Endodermal cell (in vitro differentiated cells): ENCODE data around the gene FHOD1. TPM values are rescaled to one million over a fixed set of nuclear protein-coding genes. Genes with fewer than 3 reads are reported as not detected.

Source experiments
- DNase-seq: peaks from one replicate; pipeline ENCODE4 v3.0.0-alpha.2; 2017
- H3K27ac ChIP-seq: 2 replicates; pipeline ENCODE4 v1.5.1; 2013; ENCODE audit warnings: mild to moderate bottlenecking, low read depth, low read length, moderate library complexity
- H3K27me3 ChIP-seq: 2 replicates; pipeline ENCODE4 v1.6.1; 2013; ENCODE audit warnings: mild to moderate bottlenecking, low read length, moderate library complexity; ENCODE audit not compliant: insufficient read depth, control insufficient read depth, poor library complexity, severe bottlenecking
- H3K36me3 ChIP-seq: 2 replicates; pipeline ENCODE4 v1.7.0; 2013; ENCODE audit warnings: mild to moderate bottlenecking, low read length, moderate library complexity; ENCODE audit not compliant: control insufficient read depth, insufficient read depth
- H3K4me1 ChIP-seq: one replicate; pipeline ENCODE4 v1.7.0; 2013; ENCODE audit warnings: low read length; ENCODE audit not compliant: control insufficient read depth, insufficient read depth
- H3K4me3 ChIP-seq: 2 replicates; pipeline ENCODE4 v1.5.1; 2013; ENCODE audit warnings: mild to moderate bottlenecking, low read length, moderate library complexity
- H3K9ac ChIP-seq: 2 replicates; pipeline ENCODE4 v1.6.1; 2013; ENCODE audit warnings: mild to moderate bottlenecking, low read length, moderate library complexity; ENCODE audit not compliant: poor library complexity, severe bottlenecking; ENCODE audit errors: extremely low read depth
- H3K9me3 ChIP-seq: 2 replicates; pipeline ENCODE4 v1.6.1; 2013; ENCODE audit warnings: mild to moderate bottlenecking, low read length, moderate library complexity; ENCODE audit not compliant: control insufficient read depth
- H3K27ac Mint-ChIP-seq: 2 replicates; pipeline ENCODE4 v1.8.0; 2020; ENCODE audit warnings: mixed read lengths
- H3K27me3 Mint-ChIP-seq: 2 replicates; pipeline ENCODE4 v1.8.0; 2021; ENCODE audit warnings: mild to moderate bottlenecking, mixed read lengths; ENCODE audit not compliant: insufficient read depth
- H3K36me3 Mint-ChIP-seq: 2 replicates; pipeline ENCODE4 v1.8.0; 2020; ENCODE audit warnings: low read depth, mixed read lengths
- H3K4me1 Mint-ChIP-seq: 2 replicates; pipeline ENCODE4 v1.8.0; 2020; ENCODE audit warnings: mixed read lengths
- H3K4me3 Mint-ChIP-seq: 2 replicates; pipeline ENCODE4 v1.8.0; 2020; ENCODE audit warnings: mild to moderate bottlenecking, moderate library complexity, mixed read lengths
- H3K9me3 Mint-ChIP-seq: 2 replicates; pipeline ENCODE4 v1.8.0; 2020; ENCODE audit warnings: mild to moderate bottlenecking, mixed read lengths
- CTCF ChIP-seq: fragments of 200-600 bp; sonication (generic); conservative IDR thresholded peaks from 2 replicates; pipeline ENCODE4 v1.5.0; 2021; ENCODE audit warnings: antibody characterized with exemption, mild to moderate bottlenecking
- WGBS, 2 experiments: methylation state at CpG; one replicate each; pipeline versions ENCODE4 v1.1.5 to v1.1.7; 2013; ENCODE audit warnings: missing lambda C conversion rate in 2 of 2, mixed read lengths in 1 of 2; ENCODE audit not compliant: insufficient coverage in 1 of 2, insufficient read length in 1 of 2; 5-methylcytosine and 5-hydroxymethylcytosine counted together
- total RNA-seq, 2 donors: library from RNA; stranded (reverse); fragmentation: NEBNext Ultra II Directional in 1 of 2; extraction: Animal tissue kit (Norgen Biotek cat#: 25700) in 1 of 2; gene quantifications; 2 replicates in 1 of 2; 3 replicates in 1 of 2; pipeline ENCODE4 v1.2.1, GENCODE V29; 2021

FHOD1 gene
- total RNA-seq, 2 donors from 2014 or later = 51.7 to 71.9 TPM

- 93 to 94% methylated on average over 6 to 11 of the region's 11 CpGs for WGBS, 2 experiments
- H3K36me3 ChIP-seq = peaks cover 11% of the 10 kb centered on the region
- Mint-ChIP-seq H3K36me3 (peaks cover 4% of the 10 kb centered on the region), H3K27me3 (peaks cover 20% of the 10 kb centered on the region), H3K27ac (no peak overlapping the region), H3K4me3 (no peak overlapping the region), H3K4me1 (peaks cover 8% of the 10 kb centered on the region), H3K9me3 (no peaks in the 10 kb centered on the region)
- H3K4me3 ChIP-seq = no peak overlapping the region
- DNase-seq = no peak
- H3K27me3 ChIP-seq = no peaks in the 10 kb centered on the region
- no peak overlapping the region for H3K27ac ChIP-seq
- no peak overlapping the region for H3K9ac ChIP-seq
- no peak for TF ChIP-seq CTCF
- H3K4me1 ChIP-seq = peaks cover 5% of the 10 kb centered on the region
- H3K9me3 ChIP-seq = no peaks in the 10 kb centered on the region
Measured at GRCh38 chr16:67208154-67208896, 39.0 kb downstream of the FHOD1 start.

GRCh38 chr16:67207249-67208091 is 39.8 kb downstream of the FHOD1 start:
- H3K4me3 Mint-ChIP-seq = no peak overlapping the region
- peaks cover 4% of the 10 kb centered on the region for H3K36me3 Mint-ChIP-seq
- 87 to 89% methylated on average over 15 to 21 of the region's 21 CpGs for WGBS, 2 experiments
- no peaks in the 10 kb centered on the region for H3K9me3 Mint-ChIP-seq
- no peak for DNase-seq
- H3K27me3 Mint-ChIP-seq = peaks cover 14% of the 10 kb centered on the region
- H3K27ac Mint-ChIP-seq = no peak overlapping the region
- no peak for TF ChIP-seq CTCF
- Histone ChIP-seq H3K27ac (no peak overlapping the region), H3K27me3 (no peaks in the 10 kb centered on the region), H3K4me1 (peaks cover 5% of the 10 kb centered on the region), H3K9ac (no peak overlapping the region), H3K36me3 (peaks cover 11% of the 10 kb centered on the region), H3K4me3 (no peak overlapping the region), H3K9me3 (no peaks in the 10 kb centered on the region)
- H3K4me1 Mint-ChIP-seq = peaks cover 8% of the 10 kb centered on the region

- no peak overlapping the region for H3K4me3 Mint-ChIP-seq
- Histone ChIP-seq H3K36me3 (peaks cover 11% of the 10 kb centered on the region), H3K4me1 (peaks cover 5% of the 10 kb centered on the region), H3K9me3 (no peaks in the 10 kb centered on the region), H3K4me3 (no peak overlapping the region), H3K27me3 (no peaks in the 10 kb centered on the region), H3K9ac (no peak overlapping the region), H3K27ac (no peak overlapping the region)
- WGBS, 2 experiments = 85 to 100% methylated on average over 1 to 3 of the region's 3 CpGs
- TF ChIP-seq CTCF = no peak
- no peak for DNase-seq
- H3K27me3 Mint-ChIP-seq = peaks cover 11% of the 10 kb centered on the region
- no peak overlapping the region for H3K27ac Mint-ChIP-seq
- peaks cover 8% of the 10 kb centered on the region for H3K4me1 Mint-ChIP-seq
- H3K9me3 Mint-ChIP-seq = no peaks in the 10 kb centered on the region
- H3K36me3 Mint-ChIP-seq = peaks cover 4% of the 10 kb centered on the region
Measured at GRCh38 chr16:67206838-67207248, 40.4 kb downstream of the FHOD1 start.
